PC-3 (cell line): ENCODE measurements around the gene REEP1. TPM values are rescaled to one million over a fixed set of nuclear protein-coding genes. Genes with fewer than 3 reads are reported as not detected.

Source experiments
- ATAC-seq: fragments of 200-7000 bp; cut with Tn5 transposase; 2 replicates; pipeline ENCODE4 v1.9.1; 2020; ENCODE audit warnings: mild to moderate bottlenecking, moderate library complexity
- BruUV-seq: library from RNA; stranded (reverse); fragments of 400-500 nt; replicated peaks from 2 replicates; lab custom pipeline; 2021; lab: Mats Ljungman, UMichigan
- CTCF ChIA-PET: fragments of 300-600 bp; sonication (Branson Sonifier 250); formaldehyde crosslinking; loops from one replicate; lab custom pipeline; 2022; ENCODE audit warnings: antibody characterized with exemption; lab: Charles Lee
- POLR2A ChIA-PET: fragments of 300-600 bp; sonication (Branson Sonifier 250); formaldehyde crosslinking; loops from one replicate; lab custom pipeline; 2022; ENCODE audit warnings: antibody characterized with exemption; ENCODE audit not compliant: unreplicated experiment; lab: Charles Lee
- DNase-seq: peaks from one replicate; pipeline ENCODE4 v3.0.0-alpha.2; 2015
- H2AFZ ChIP-seq: fragments of 300-600 bp; sonication (generic); 2 replicates; pipeline ENCODE4 v1.6.0; 2016; ENCODE audit warnings: antibody characterized with exemption, low read length
- H3F3A ChIP-seq: fragments of 300-600 bp; sonication (generic); one replicate; pipeline ENCODE4 v1.6.0; 2017; ENCODE audit warnings: antibody characterized with exemption, low read length, control low read depth, mild to moderate bottlenecking; ENCODE audit not compliant: unreplicated experiment
- H3K27ac ChIP-seq: fragments of 300-600 bp; sonication (generic); 2 replicates; pipeline ENCODE4 v1.5.1; 2016; ENCODE audit warnings: mild to moderate bottlenecking, low read length
- H3K27me3 ChIP-seq: fragments of 300-600 bp; sonication (generic); 2 replicates; pipeline ENCODE4 v1.6.1; 2016; ENCODE audit warnings: low read length, mixed read lengths
- H3K36me3 ChIP-seq: fragments of 300-600 bp; sonication (generic); 2 replicates; pipeline ENCODE4 v1.6.1; 2016; ENCODE audit warnings: low read depth, mixed run types, low read length, mixed read lengths
- H3K4me1 ChIP-seq: fragments of 300-600 bp; sonication (generic); 2 replicates; pipeline ENCODE4 v1.5.1; 2016; ENCODE audit warnings: low read length; ENCODE audit not compliant: insufficient read depth
- H3K4me2 ChIP-seq: fragments of 300-600 bp; sonication (generic); 2 replicates; pipeline ENCODE4 v1.6.0; 2016; ENCODE audit warnings: low read length
- H3K4me3 ChIP-seq: fragments of 300-600 bp; sonication (generic); 2 replicates; pipeline ENCODE4 v1.5.1; 2016; ENCODE audit warnings: mild to moderate bottlenecking, low read length, mixed read lengths
- H3K79me2 ChIP-seq: fragments of 300-600 bp; sonication (generic); 2 replicates; pipeline ENCODE4 v1.6.1; 2017; ENCODE audit warnings: low read length, mixed read lengths
- H3K9ac ChIP-seq: fragments of 300-600 bp; sonication (generic); 2 replicates; pipeline ENCODE4 v1.6.0; 2016; ENCODE audit warnings: mild to moderate bottlenecking, low read length
- H3K9me2 ChIP-seq: fragments of 300-600 bp; sonication (generic); replicated peaks from 2 replicates; pipeline ENCODE4 v1.6.1; 2016; ENCODE audit warnings: mixed run types, low read length, mixed read lengths
- H3K9me3 ChIP-seq: fragments of 300-600 bp; sonication (generic); 2 replicates; pipeline ENCODE4 v1.6.1; 2016; ENCODE audit warnings: low read length, mixed read lengths
- H4K20me1 ChIP-seq: fragments of 300-600 bp; sonication (generic); 2 replicates; pipeline ENCODE4 v1.6.1; 2016; ENCODE audit warnings: low read length, mixed read lengths
- EZH2 ChIP-seq: fragments of 300-600 bp; sonication (generic); IDR thresholded peaks from one replicate; pipeline ENCODE4 v1.6.1; 2017; ENCODE audit warnings: antibody characterized with exemption, mild to moderate bottlenecking, low read length; ENCODE audit not compliant: unreplicated experiment
- EZH2phosphoT487 ChIP-seq: fragments of 300-600 bp; sonication (generic); IDR thresholded peaks from 2 replicates; pipeline ENCODE4 v1.6.1; 2018; ENCODE audit warnings: mild to moderate bottlenecking, antibody characterized with exemption, low read length, borderline replicate concordance
- intact Hi-C: fragments of 100-400 bp; cut with micrococcal nuclease; formaldehyde crosslinking; loops from 2 replicates; pipeline ENCODE4 v1.9.0; 2023
- total RNA-seq: library from RNA; depleted of rRNA; stranded (reverse); fragments of >200 nt; gene quantifications from 2 replicates; pipeline ENCODE4 v1.2.3, GENCODE V29; 2014
- TF ChIP-seq, protein P1 (sequence below): fragments of 300-600 bp; sonication (generic); conservative IDR thresholded peaks from 2 replicates; pipeline ENCODE4 v1.5.1; 2017; ENCODE audit warnings: antibody characterized with exemption, low read depth, mild to moderate bottlenecking, low read length

The REEP1 gene
- total RNA-seq, 1 experiment from 2014 or later: not detected

DNA sequence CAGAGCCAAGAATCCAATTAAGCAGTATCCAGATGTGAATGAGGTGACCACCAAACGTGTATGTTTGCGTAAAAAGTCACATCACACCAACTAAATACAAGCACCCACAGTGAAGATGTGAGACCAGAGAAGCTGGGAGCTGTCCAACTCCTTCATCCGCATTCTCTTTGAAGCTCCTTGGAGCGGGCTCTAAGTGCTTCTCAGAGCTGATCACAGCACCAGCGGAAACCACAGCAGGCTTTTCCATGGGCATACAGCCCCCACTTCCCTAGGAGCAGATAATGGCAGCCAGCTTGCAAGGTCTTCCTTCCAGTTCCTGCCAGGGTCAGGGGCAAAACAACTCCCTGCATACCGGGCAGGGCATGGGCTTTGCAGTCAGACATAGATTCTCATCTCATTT is 36.4 kb downstream of the REEP1 start:
- Histone ChIP-seq H3K9me2 (no peaks in the 10 kb centered on the region), H3K9ac (no peak overlapping the region), H3K4me1 (no peaks in the 10 kb centered on the region), H3K36me3 (no peaks in the 10 kb centered on the region), H3K4me3 (no peak overlapping the region), H3K9me3 (no peaks in the 10 kb centered on the region), H2AFZ (no peak overlapping the region), H3K27me3 (peaks cover 39% of the 10 kb centered on the region), H3K79me2 (no peaks in the 10 kb centered on the region), H3K27ac (no peak overlapping the region), H3F3A (no peaks in the 10 kb centered on the region), H4K20me1 (no peaks in the 10 kb centered on the region), H3K4me2 (no peak overlapping the region)
- intact Hi-C loops: no loop called here
- TF ChIP-seq EZH2phosphoT487 (no peak), EZH2 (no peak)
- TF ChIP-seq, protein P1, sequence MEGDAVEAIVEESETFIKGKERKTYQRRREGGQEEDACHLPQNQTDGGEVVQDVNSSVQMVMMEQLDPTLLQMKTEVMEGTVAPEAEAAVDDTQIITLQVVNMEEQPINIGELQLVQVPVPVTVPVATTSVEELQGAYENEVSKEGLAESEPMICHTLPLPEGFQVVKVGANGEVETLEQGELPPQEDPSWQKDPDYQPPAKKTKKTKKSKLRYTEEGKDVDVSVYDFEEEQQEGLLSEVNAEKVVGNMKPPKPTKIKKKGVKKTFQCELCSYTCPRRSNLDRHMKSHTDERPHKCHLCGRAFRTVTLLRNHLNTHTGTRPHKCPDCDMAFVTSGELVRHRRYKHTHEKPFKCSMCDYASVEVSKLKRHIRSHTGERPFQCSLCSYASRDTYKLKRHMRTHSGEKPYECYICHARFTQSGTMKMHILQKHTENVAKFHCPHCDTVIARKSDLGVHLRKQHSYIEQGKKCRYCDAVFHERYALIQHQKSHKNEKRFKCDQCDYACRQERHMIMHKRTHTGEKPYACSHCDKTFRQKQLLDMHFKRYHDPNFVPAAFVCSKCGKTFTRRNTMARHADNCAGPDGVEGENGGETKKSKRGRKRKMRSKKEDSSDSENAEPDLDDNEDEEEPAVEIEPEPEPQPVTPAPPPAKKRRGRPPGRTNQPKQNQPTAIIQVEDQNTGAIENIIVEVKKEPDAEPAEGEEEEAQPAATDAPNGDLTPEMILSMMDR: no peak
- BruUV-seq: no TSS peak
- no peak for DNase-seq
- ChIA-PET CTCF (no interaction called here), POLR2A (no interaction called here)
- ATAC-seq: no peak

DNA sequence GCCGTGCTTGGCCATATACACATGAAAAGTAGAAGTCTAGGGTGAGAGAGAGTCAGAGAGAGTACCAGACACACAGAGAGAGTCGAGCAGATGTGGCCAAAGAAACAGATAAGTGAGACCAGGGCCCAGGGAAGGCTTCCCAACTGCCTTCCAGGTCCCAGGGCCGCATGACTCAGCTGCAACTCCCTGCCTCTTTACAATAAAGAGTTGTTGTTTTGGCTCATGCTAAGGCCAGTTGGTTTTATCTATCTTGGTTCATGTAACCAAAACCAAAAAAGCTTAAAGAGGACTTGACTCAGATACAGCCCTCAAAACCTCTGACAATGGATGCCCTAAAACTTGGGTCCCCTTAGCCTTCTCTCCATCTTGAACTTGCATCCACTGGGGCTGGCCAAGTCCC is 36.9 kb downstream of the REEP1 start:
- Histone ChIP-seq H3F3A (no peaks in the 10 kb centered on the region), H3K4me1 (no peaks in the 10 kb centered on the region), H2AFZ (no peak overlapping the region), H3K79me2 (no peaks in the 10 kb centered on the region), H3K27ac (no peak overlapping the region), H3K27me3 (peaks cover 36% of the 10 kb centered on the region), H3K36me3 (no peaks in the 10 kb centered on the region), H4K20me1 (no peaks in the 10 kb centered on the region), H3K9me2 (no peaks in the 10 kb centered on the region), H3K4me2 (no peak overlapping the region), H3K4me3 (no peak overlapping the region), H3K9ac (no peak overlapping the region), H3K9me3 (no peaks in the 10 kb centered on the region)
- ChIA-PET CTCF (no interaction called here), POLR2A (no interaction called here)
- intact Hi-C loops: no loop called here
- TF ChIP-seq, protein P1: no peak
- TF ChIP-seq EZH2phosphoT487: no peak
- TF ChIP-seq EZH2: no peak
- BruUV-seq: no TSS peak
- DNase-seq (no peak), ATAC-seq (no peak)

DNA sequence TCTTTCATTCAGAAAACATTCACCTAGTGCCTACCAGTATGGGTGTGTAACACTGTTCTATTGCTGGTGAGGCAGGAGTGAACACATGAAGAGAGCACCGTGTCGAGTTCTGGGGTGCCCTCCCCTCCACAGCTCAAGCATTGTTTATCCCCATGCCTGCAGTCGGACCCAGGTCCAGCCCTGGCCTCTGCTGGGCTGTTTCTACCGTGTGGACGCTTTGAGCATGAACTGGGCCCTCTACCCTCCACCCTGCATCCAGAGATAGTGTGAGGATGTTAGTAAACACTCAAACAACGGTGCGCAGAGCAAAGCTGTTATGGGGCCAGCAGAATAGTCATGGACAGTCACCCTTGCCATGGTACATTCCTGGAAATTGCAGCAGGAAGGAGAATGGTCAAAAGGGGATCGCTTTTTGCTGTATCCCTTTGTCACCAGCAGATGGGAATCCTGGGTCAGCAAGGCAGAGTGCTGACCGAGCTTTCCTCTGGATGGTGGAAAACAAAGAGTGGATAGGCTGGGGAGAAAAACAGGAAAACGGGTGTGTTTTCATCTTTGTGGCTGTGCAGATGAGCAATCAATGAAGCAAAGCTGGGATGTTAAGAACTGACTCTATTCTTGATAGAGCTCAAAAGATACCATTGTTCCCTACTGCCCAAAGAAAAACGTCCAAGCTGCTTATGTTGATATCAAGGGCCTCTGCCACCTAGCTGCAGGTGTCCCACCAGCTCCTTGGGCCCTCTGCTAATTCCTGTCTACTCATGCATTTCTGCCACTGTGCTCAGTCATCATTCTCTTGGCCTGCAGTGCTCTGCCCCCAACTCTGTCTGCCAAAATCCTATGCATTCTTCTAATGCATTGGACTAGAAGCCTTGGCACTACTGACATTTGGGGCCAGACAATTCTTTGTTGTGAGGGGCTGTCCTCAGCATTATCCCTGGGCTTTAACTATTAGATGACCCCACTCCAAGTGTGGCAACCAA is 38.7 kb downstream of the REEP1 start:
- POLR2A ChIA-PET: no interaction called here
- no peaks in the 10 kb centered on the region for H3K9me3 ChIP-seq
- no peaks in the 10 kb centered on the region for H3K79me2 ChIP-seq
- no peaks in the 10 kb centered on the region for H4K20me1 ChIP-seq
- peaks cover 22% of the 10 kb centered on the region; the same call in 1 of the 2 replicates for H3K27me3 ChIP-seq
- no TSS peak for BruUV-seq
- DNase-seq: peak; percentile 16
- H3K4me3 ChIP-seq: no peak overlapping the region
- H3K36me3 ChIP-seq: no peaks in the 10 kb centered on the region
- no peaks in the 10 kb centered on the region for H3K4me1 ChIP-seq
- no peak overlapping the region for H3K9ac ChIP-seq
- no peak for TF ChIP-seq EZH2
- TF ChIP-seq EZH2phosphoT487: no peak
- TF ChIP-seq, protein P1: peak; percentile 40; the same call in 1 of the 2 replicates
- H3K4me2 ChIP-seq: no peak overlapping the region
- H3K9me2 ChIP-seq: no peaks in the 10 kb centered on the region
- no peak overlapping the region for H2AFZ ChIP-seq
- no peak overlapping the region for H3K27ac ChIP-seq
- no peaks in the 10 kb centered on the region for H3F3A ChIP-seq
- intact Hi-C loops: no loop called here
- peak; percentile 70 for ATAC-seq
- CTCF ChIA-PET: interaction anchor here (0.5 to 0.6 kb wide), 3 partner anchors 15 to 185 kb away, joined by 3 to 4 read pairs (median 3); no protein-coding TSS in a partner anchor
